Tibial artery (tissue), 4 donors: ENCODE results near the gene SPG21.

Experiments
- DNase-seq, 2 donors: peaks; one replicate each; pipeline ENCODE4 v3.0.0-alpha.2; 2019
- H3K27ac ChIP-seq, 2 donors: fragments of 200-600 bp; sonication (generic) in 1 of 2; 1 replicate in 1 of 2; 2 replicates in 1 of 2; pipeline ENCODE4 v1.5.1; 2018 to 2019; ENCODE audit warnings: mild to moderate bottlenecking in 1 of 2
- H3K27me3 ChIP-seq, 2 donors: fragments of 200-600 bp; sonication (generic) in 1 of 2; one replicate each; pipeline versions ENCODE4 v1.5.1 to v1.6.0; 2016 to 2019
- H3K36me3 ChIP-seq, 3 donors: fragments of 200-600 bp; sonication (generic) in 2 of 3; one replicate each; pipeline ENCODE4 v1.5.1; 2016 to 2019; ENCODE audit warnings: mild to moderate bottlenecking in 2 of 3
- H3K4me1 ChIP-seq, 4 donors: fragments of 200-600 bp; sonication (generic) in 2 of 4; 1 replicate in 3 of 4; 2 replicates in 1 of 4; pipeline ENCODE4 v1.5.1; 2016 to 2019
- H3K4me3 ChIP-seq, 2 donors: fragments of 200-600 bp; sonication (generic) in 1 of 2; 1 replicate in 1 of 2; 2 replicates in 1 of 2; pipeline ENCODE4 v1.5.1; 2018 to 2019; ENCODE audit warnings: mild to moderate bottlenecking in 2 of 2
- H3K9me3 ChIP-seq, 3 donors: fragments of 200-600 bp; sonication (generic) in 1 of 3; one replicate each; pipeline ENCODE4 v1.5.1; 2016 to 2019
- CTCF ChIP-seq, 2 experiments: fragments of 200-600 bp in 1 of 2; fragments of 450-650 bp in 1 of 2; IDR thresholded peaks; one replicate each; pipeline ENCODE4 v1.5.1; 2017 to 2019; ENCODE audit warnings: antibody characterized with exemption in 2 of 2, mild to moderate bottlenecking in 1 of 2, moderate library complexity in 1 of 2
- intact Hi-C: fragments of 100-400 bp; cut with DNase I; formaldehyde crosslinking; loops from one replicate; pipeline ENCODE4 v1.15.0; 2023; ENCODE audit warnings: low total_unique reads

SPG21 gene

GRCh38 chr15:64991536-64992135 is 1.9 kb upstream of the SPG21 start:
- Histone ChIP-seq H3K4me1 (peaks cover 0 to 16% (median 8%) of the 10 kb centered on the region in 4 donors), H3K36me3 (no peaks in the 10 kb centered on the region), H3K27ac (no peak overlapping the region), H3K9me3 (no peaks in the 10 kb centered on the region), H3K27me3 (no peaks in the 10 kb centered on the region), H3K4me3 (no peak overlapping the region)
- TF ChIP-seq CTCF (IDR thresholded peaks at IDR 0.05), result no peak
- DNase-seq, result no peak
- intact Hi-C loops, result no loop called here

- intact Hi-C loops, result no loop called here
- no peak for TF ChIP-seq CTCF (IDR thresholded peaks at IDR 0.05)
- Histone ChIP-seq H3K27me3 (no peaks in the 10 kb centered on the region), H3K27ac (peak overlapping the region; percentile 88 to 96), H3K36me3 (no peaks in the 10 kb centered on the region), H3K4me1 (peaks cover 0 to 20% (median 8%) of the 10 kb centered on the region in 4 donors), H3K9me3 (no peaks in the 10 kb centered on the region), H3K4me3 (peak overlapping the region; percentile 82 to 95)
- DNase-seq, result no peak
Observed at GRCh38 chr15:64990168-64990470, 405 bp upstream of the SPG21 start.

GRCh38 chr15:64987136-64987535 is 2.6 kb downstream of the SPG21 start:
- Histone ChIP-seq H3K4me1 (peaks cover 0 to 21% (median 10%) of the 10 kb centered on the region in 4 donors), H3K4me3 (no peak overlapping the region), H3K27ac (no peak overlapping the region), H3K27me3 (no peaks in the 10 kb centered on the region), H3K9me3 (no peaks in the 10 kb centered on the region), H3K36me3 (peaks cover 0 to 10% (median 0%) of the 10 kb centered on the region in 3 donors)
- intact Hi-C loops, result no loop called here
- no peak for TF ChIP-seq CTCF (IDR thresholded peaks at IDR 0.05)
- no peak for DNase-seq

GRCh38 chr15:64985366-64986033 is 4.2 kb downstream of the SPG21 start:
- Histone ChIP-seq H3K27ac (peak overlapping the region in 1 of 2 donors; percentile 6), H3K4me1 (peaks cover 0 to 21% (median 10%) of the 10 kb centered on the region in 4 donors), H3K9me3 (no peaks in the 10 kb centered on the region), H3K4me3 (no peak overlapping the region), H3K27me3 (no peaks in the 10 kb centered on the region), H3K36me3 (peaks cover 0 to 14% (median 0%) of the 10 kb centered on the region in 3 donors)
- intact Hi-C loops, result no loop called here
- TF ChIP-seq CTCF (IDR thresholded peaks at IDR 0.05), result no peak
- DNase-seq, result no peak

- H3K4me1 ChIP-seq, result peaks cover 0 to 9% (median 3%) of the 10 kb centered on the region in 4 donors
- intact Hi-C loops, result no loop called here
- TF ChIP-seq CTCF (IDR thresholded peaks at IDR 0.05), result no peak
- H3K4me3 ChIP-seq, result no peak overlapping the region
- peaks cover 4 to 43% (median 7%) of the 10 kb centered on the region in 3 donors for H3K36me3 ChIP-seq
- no peaks in the 10 kb centered on the region for H3K27me3 ChIP-seq
- no peaks in the 10 kb centered on the region for H3K9me3 ChIP-seq
- no peak for DNase-seq
- no peak overlapping the region for H3K27ac ChIP-seq
Observed at GRCh38 chr15:64982472-64982871, 7.2 kb downstream of the SPG21 start.
